Measurements from ENCODE around the gene KRT1.

KRT1 gene

GRCh38 chr12:52649066-52649465, 31.1 kb downstream of the KRT1 start:
- Histone ChIP-seq H3K27ac (ENCODE audit: low read depth, low read length) (no peak overlapping the region), H3K4me1 (ENCODE audit: control insufficient read depth, insufficient read depth, low read length, unreplicated experiment) (no peaks in the 10 kb centered on the region), H2AFZ (ENCODE audit: low read length, unreplicated experiment) (no peak overlapping the region), H3K79me2 (ENCODE audit: control insufficient read depth, insufficient read depth, low read length, unreplicated experiment) (no peaks in the 10 kb centered on the region), H3K4me3 (ENCODE audit: low read depth, low read length) (no peak overlapping the region), H3K27me3 (ENCODE audit: insufficient read depth, low read length) (peaks cover 94% of the 10 kb centered on the region), H3K36me3 (ENCODE audit: insufficient read depth, low read length) (no peaks in the 10 kb centered on the region)

DNA sequence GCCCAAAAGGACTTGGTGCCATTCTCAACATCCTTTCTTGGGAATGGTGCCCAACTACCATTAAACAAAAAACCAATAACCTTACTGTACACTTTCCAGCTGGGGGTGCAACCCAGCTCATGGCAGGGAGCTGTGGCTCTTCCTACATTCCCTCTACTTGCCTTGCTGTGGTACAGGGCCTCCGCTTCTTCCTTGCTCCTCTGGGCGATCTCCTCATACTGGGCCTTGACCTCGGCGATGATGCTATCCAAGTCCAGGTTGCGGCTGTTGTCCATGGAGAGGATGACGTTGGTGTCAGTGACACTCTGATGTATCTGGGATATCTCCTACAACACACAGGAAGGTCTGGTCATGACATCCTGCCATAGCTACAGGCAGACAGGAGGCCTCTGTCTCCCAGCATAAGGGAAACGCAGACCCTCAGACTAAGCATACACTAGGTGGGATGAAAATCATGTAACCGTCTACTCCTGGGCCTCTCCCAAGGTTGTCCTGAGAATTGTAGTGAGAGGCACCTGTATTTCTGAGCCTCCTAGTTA, 32.1 kb downstream of the KRT1 start:
- Histone ChIP-seq H3K27me3 (ENCODE audit: insufficient read depth, low read length) (peaks cover 94% of the 10 kb centered on the region), H3K4me1 (ENCODE audit: control insufficient read depth, insufficient read depth, low read length, unreplicated experiment) (no peaks in the 10 kb centered on the region), H2AFZ (ENCODE audit: low read length, unreplicated experiment) (no peak overlapping the region), H3K79me2 (ENCODE audit: control insufficient read depth, insufficient read depth, low read length, unreplicated experiment) (no peaks in the 10 kb centered on the region), H3K36me3 (ENCODE audit: insufficient read depth, low read length) (no peaks in the 10 kb centered on the region), H3K4me3 (ENCODE audit: low read depth, low read length) (no peak overlapping the region), H3K27ac (ENCODE audit: low read depth, low read length) (no peak overlapping the region)

- H3K4me1 ChIP-seq (ENCODE audit: control insufficient read depth, insufficient read depth, low read length, unreplicated experiment), result no peaks in the 10 kb centered on the region
- no peaks in the 10 kb centered on the region for H3K79me2 ChIP-seq (ENCODE audit: control insufficient read depth, insufficient read depth, low read length, unreplicated experiment)
- no peak overlapping the region for H3K27ac ChIP-seq (ENCODE audit: low read depth, low read length)
- H3K36me3 ChIP-seq (ENCODE audit: insufficient read depth, low read length), result no peaks in the 10 kb centered on the region
- H3K27me3 ChIP-seq (ENCODE audit: insufficient read depth, low read length), result peaks cover 92% of the 10 kb centered on the region
- no peak overlapping the region for H2AFZ ChIP-seq (ENCODE audit: low read length, unreplicated experiment)
- no peak overlapping the region for H3K4me3 ChIP-seq (ENCODE audit: low read depth, low read length)
These were observed 32.6 kb downstream of the KRT1 start for GRCh38 chr12:52647601-52648000.

- Histone ChIP-seq H3K4me1 (ENCODE audit: control insufficient read depth, insufficient read depth, low read length, unreplicated experiment) (no peaks in the 10 kb centered on the region), H3K36me3 (ENCODE audit: insufficient read depth, low read length) (no peaks in the 10 kb centered on the region), H3K27ac (ENCODE audit: low read depth, low read length) (no peak overlapping the region), H2AFZ (ENCODE audit: low read length, unreplicated experiment) (no peak overlapping the region), H3K27me3 (ENCODE audit: insufficient read depth, low read length) (peaks cover 92% of the 10 kb centered on the region), H3K4me3 (ENCODE audit: low read depth, low read length) (no peak overlapping the region), H3K79me2 (ENCODE audit: control insufficient read depth, insufficient read depth, low read length, unreplicated experiment) (no peaks in the 10 kb centered on the region)
These were observed 33.6 kb downstream of the KRT1 start for GRCh38 chr12:52646613-52647012.

- Histone ChIP-seq H3K27me3 (ENCODE audit: insufficient read depth, low read length) (peaks cover 92% of the 10 kb centered on the region), H3K79me2 (ENCODE audit: control insufficient read depth, insufficient read depth, low read length, unreplicated experiment) (no peaks in the 10 kb centered on the region), H3K4me3 (ENCODE audit: low read depth, low read length) (no peak overlapping the region), H3K27ac (ENCODE audit: low read depth, low read length) (no peak overlapping the region), H3K4me1 (ENCODE audit: control insufficient read depth, insufficient read depth, low read length, unreplicated experiment) (no peaks in the 10 kb centered on the region), H3K36me3 (ENCODE audit: insufficient read depth, low read length) (no peaks in the 10 kb centered on the region), H2AFZ (ENCODE audit: low read length, unreplicated experiment) (no peak overlapping the region)
These were observed 34.2 kb downstream of the KRT1 start for GRCh38 chr12:52645982-52646381.

- peaks cover 90% of the 10 kb centered on the region for H3K27me3 ChIP-seq (ENCODE audit: insufficient read depth, low read length)
- no peak overlapping the region for H2AFZ ChIP-seq (ENCODE audit: low read length, unreplicated experiment)
- no peaks in the 10 kb centered on the region for H3K4me1 ChIP-seq (ENCODE audit: control insufficient read depth, insufficient read depth, low read length, unreplicated experiment)
- H3K79me2 ChIP-seq (ENCODE audit: control insufficient read depth, insufficient read depth, low read length, unreplicated experiment), result no peaks in the 10 kb centered on the region
- no peaks in the 10 kb centered on the region for H3K36me3 ChIP-seq (ENCODE audit: insufficient read depth, low read length)
- H3K27ac ChIP-seq (ENCODE audit: low read depth, low read length), result no peak overlapping the region
- no peak overlapping the region for H3K4me3 ChIP-seq (ENCODE audit: low read depth, low read length)
These were observed 35.0 kb downstream of the KRT1 start for GRCh38 chr12:52645120-52645761.

GRCh38 chr12:52644078-52644415, 36.2 kb downstream of the KRT1 start:
- Histone ChIP-seq H3K4me3 (ENCODE audit: low read depth, low read length) (no peak overlapping the region), H3K27ac (ENCODE audit: low read depth, low read length) (no peak overlapping the region), H3K27me3 (ENCODE audit: insufficient read depth, low read length) (peaks cover 89% of the 10 kb centered on the region), H3K4me1 (ENCODE audit: control insufficient read depth, insufficient read depth, low read length, unreplicated experiment) (no peaks in the 10 kb centered on the region), H3K79me2 (ENCODE audit: control insufficient read depth, insufficient read depth, low read length, unreplicated experiment) (no peaks in the 10 kb centered on the region), H2AFZ (ENCODE audit: low read length, unreplicated experiment) (no peak overlapping the region), H3K36me3 (ENCODE audit: insufficient read depth, low read length) (no peaks in the 10 kb centered on the region)

DNA sequence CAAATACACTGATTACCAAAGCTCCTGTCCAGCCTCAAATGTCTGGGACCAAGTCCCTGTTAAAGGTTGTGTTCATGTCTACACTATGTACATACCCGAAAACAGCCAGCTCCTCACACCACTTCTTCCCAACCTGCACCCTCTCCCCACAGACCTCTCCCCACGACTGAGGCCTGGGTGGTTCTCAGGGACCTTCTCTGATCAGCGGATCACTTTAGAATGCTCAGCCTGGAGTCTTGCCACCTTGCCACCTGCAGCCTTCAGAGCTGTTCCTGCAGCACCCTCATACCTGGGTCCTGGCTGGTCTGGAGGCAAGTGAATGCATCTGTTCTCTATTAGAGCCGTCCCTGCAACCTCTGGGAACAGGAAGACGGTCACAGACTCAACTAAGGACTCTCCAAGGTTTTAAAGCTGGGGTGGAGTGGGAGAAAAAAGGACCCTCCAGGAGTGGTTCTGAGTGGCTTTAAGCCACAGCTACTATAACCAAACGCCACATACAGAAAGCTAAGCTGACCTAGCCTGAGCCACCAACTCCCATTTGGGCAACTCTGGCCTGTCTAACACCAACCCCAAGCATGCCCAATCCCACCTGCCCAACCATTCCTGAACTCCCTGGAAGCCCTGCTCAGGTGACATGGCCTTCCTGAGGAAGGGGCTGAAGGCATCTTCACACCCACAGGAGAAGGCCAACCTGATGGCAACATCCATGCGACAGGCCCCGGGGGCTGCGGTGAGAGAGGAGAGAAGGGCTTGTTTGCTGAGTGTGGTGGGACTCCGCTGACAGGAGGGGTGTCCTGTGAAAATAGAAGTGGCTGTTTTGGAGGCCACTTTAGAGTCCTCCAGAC, 36.8 kb downstream of the KRT1 start:
- no peaks in the 10 kb centered on the region for H3K4me1 ChIP-seq (ENCODE audit: control insufficient read depth, insufficient read depth, low read length, unreplicated experiment)
- no peaks in the 10 kb centered on the region for H3K79me2 ChIP-seq (ENCODE audit: control insufficient read depth, insufficient read depth, low read length, unreplicated experiment)
- H3K36me3 ChIP-seq (ENCODE audit: insufficient read depth, low read length), result no peaks in the 10 kb centered on the region
- no peak overlapping the region for H3K27ac ChIP-seq (ENCODE audit: low read depth, low read length)
- no peak overlapping the region for H2AFZ ChIP-seq (ENCODE audit: low read length, unreplicated experiment)
- H3K4me3 ChIP-seq (ENCODE audit: low read depth, low read length), result no peak overlapping the region
- peaks cover 91% of the 10 kb centered on the region for H3K27me3 ChIP-seq (ENCODE audit: insufficient read depth, low read length)

DNA sequence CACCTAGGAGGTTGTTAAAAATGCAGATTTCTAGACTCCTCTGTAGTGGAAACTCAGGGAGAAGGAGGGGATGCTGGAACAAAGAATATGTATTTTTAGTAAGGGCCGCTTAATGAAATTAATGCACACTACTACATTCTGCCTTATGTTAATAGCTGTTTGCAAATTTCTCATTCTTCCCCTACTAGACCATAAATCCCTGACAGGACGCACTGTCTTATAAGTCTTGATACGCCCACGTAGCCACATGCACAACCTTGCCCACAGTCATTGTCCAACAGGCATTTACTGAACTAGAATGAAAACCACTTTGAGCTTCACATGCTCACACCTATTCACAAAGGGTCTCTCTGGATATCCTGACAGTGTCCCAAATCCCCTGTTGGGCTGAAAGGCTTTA, 38.7 kb downstream of the KRT1 start:
- Histone ChIP-seq H3K36me3 (ENCODE audit: insufficient read depth, low read length) (no peaks in the 10 kb centered on the region), H3K79me2 (ENCODE audit: control insufficient read depth, insufficient read depth, low read length, unreplicated experiment) (no peaks in the 10 kb centered on the region), H3K27ac (ENCODE audit: low read depth, low read length) (no peak overlapping the region), H3K4me1 (ENCODE audit: control insufficient read depth, insufficient read depth, low read length, unreplicated experiment) (no peaks in the 10 kb centered on the region), H2AFZ (ENCODE audit: low read length, unreplicated experiment) (no peak overlapping the region), H3K27me3 (ENCODE audit: insufficient read depth, low read length) (peaks cover 88% of the 10 kb centered on the region), H3K4me3 (ENCODE audit: low read depth, low read length) (no peak overlapping the region)

- no peaks in the 10 kb centered on the region for H3K4me1 ChIP-seq (ENCODE audit: control insufficient read depth, insufficient read depth, low read length, unreplicated experiment)
- H3K4me3 ChIP-seq (ENCODE audit: low read depth, low read length), result no peak overlapping the region
- H3K79me2 ChIP-seq (ENCODE audit: control insufficient read depth, insufficient read depth, low read length, unreplicated experiment), result no peaks in the 10 kb centered on the region
- no peaks in the 10 kb centered on the region for H3K36me3 ChIP-seq (ENCODE audit: insufficient read depth, low read length)
- no peak overlapping the region for H3K27ac ChIP-seq (ENCODE audit: low read depth, low read length)
- no peak overlapping the region for H2AFZ ChIP-seq (ENCODE audit: low read length, unreplicated experiment)
- H3K27me3 ChIP-seq (ENCODE audit: insufficient read depth, low read length), result peaks cover 87% of the 10 kb centered on the region
These were observed 42.9 kb downstream of the KRT1 start for GRCh38 chr12:52637299-52637698.

All from ACC112 (cell line).